PC-9 (cell line): ENCODE measurements around the gene LXN.

Experiments used
- EZH2 ChIP-seq: fragments of 200-600 bp; sonication (generic); IDR thresholded peaks from 2 replicates; pipeline ENCODE4 v1.8.0; 2017; ENCODE audit warnings: antibody characterized with exemption, low read depth
- TF ChIP-seq, protein P1 (sequence below): fragments of 200-600 bp; sonication (generic); conservative IDR thresholded peaks from 2 replicates; pipeline ENCODE4 v1.6.1; 2017; ENCODE audit warnings: mixed run types, antibody characterized with exemption, mild to moderate bottlenecking, moderate library complexity

DNA sequence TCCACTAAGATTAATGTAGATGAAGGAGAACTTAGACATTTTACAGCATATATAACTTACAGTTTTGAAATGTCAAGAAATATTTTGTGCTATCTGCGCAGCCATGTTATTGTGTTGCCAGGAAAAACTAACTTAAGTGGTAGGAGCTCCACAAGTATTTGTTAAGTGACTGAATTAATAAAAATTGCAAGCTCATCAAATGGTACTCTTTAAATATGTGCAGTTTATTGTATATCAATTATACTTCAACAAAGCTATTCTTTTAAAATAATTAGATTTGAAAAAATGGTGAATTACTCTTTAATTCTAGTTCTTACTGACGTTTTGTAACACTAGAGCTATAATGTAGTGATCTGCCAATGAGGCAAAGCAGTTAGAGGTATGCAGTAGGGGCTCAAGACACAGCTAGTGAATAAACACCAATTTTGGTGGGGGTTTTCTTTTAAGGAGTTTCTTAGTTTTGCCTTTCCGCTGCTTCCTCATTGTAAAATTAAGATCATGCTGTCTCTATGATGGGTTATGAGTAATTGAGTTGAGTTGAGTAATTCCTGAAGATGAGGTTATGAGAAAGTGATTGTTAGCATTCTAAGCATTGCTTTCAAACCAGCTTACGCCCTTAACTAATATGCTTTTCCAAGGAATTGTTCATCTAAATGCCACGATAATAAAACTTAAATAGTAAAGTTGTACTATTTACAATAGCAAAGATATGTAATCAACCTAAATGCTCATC, 10.9 kb upstream of the LXN start:
- TF ChIP-seq, protein P1, sequence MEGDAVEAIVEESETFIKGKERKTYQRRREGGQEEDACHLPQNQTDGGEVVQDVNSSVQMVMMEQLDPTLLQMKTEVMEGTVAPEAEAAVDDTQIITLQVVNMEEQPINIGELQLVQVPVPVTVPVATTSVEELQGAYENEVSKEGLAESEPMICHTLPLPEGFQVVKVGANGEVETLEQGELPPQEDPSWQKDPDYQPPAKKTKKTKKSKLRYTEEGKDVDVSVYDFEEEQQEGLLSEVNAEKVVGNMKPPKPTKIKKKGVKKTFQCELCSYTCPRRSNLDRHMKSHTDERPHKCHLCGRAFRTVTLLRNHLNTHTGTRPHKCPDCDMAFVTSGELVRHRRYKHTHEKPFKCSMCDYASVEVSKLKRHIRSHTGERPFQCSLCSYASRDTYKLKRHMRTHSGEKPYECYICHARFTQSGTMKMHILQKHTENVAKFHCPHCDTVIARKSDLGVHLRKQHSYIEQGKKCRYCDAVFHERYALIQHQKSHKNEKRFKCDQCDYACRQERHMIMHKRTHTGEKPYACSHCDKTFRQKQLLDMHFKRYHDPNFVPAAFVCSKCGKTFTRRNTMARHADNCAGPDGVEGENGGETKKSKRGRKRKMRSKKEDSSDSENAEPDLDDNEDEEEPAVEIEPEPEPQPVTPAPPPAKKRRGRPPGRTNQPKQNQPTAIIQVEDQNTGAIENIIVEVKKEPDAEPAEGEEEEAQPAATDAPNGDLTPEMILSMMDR, result no peak
- no peak for TF ChIP-seq EZH2
